Astrocyte (in vitro differentiated cells and primary cell): Measurements from ENCODE around the gene CFAP157. TPM values are rescaled to one million over a fixed set of nuclear protein-coding genes. Genes with fewer than 3 reads are reported as not detected.

Source experiments
- DNase-seq: peaks from one replicate; pipeline ENCODE4 v3.0.0-alpha.2; 2010; ENCODE audit warnings: low read depth
- FAIRE-seq: peaks from 2 replicates; lab custom pipeline; 2011; peaks lifted over from hg19 to GRCh38; lab: Jason Lieb, UNC
- H2AFZ ChIP-seq: 2 replicates; pipeline ENCODE4 v1.6.0; 2012; ENCODE audit warnings: low read depth, low read length, inconsistent platforms
- H3K27ac ChIP-seq: 2 replicates; pipeline ENCODE4 v1.5.1; 2011; ENCODE audit warnings: low read depth, low read length, inconsistent platforms
- H3K27me3 ChIP-seq: 2 replicates; pipeline ENCODE4 v1.6.0; 2011; ENCODE audit warnings: low read length, inconsistent platforms; ENCODE audit not compliant: insufficient read depth
- H3K36me3 ChIP-seq: 2 replicates; pipeline ENCODE4 v1.5.1; 2011; ENCODE audit warnings: low read length, inconsistent platforms; ENCODE audit not compliant: insufficient read depth
- H3K4me1 ChIP-seq: 2 replicates; pipeline ENCODE4 v1.5.1; 2011; ENCODE audit warnings: low read length, inconsistent platforms; ENCODE audit not compliant: insufficient read depth
- H3K4me2 ChIP-seq: 2 replicates; pipeline ENCODE4 v1.6.0; 2012; ENCODE audit warnings: low read length, inconsistent platforms
- H3K4me3 ChIP-seq: 2 replicates; pipeline ENCODE4 v1.5.1; 2011; ENCODE audit warnings: low read depth, mild to moderate bottlenecking, low read length, inconsistent platforms; ENCODE audit not compliant: insufficient read depth
- H3K79me2 ChIP-seq: 2 replicates; pipeline ENCODE4 v1.6.0; 2012; ENCODE audit warnings: mild to moderate bottlenecking, low read length, inconsistent platforms; ENCODE audit not compliant: insufficient read depth
- H3K9ac ChIP-seq: 2 replicates; pipeline ENCODE4 v1.6.0; 2012; ENCODE audit warnings: mild to moderate bottlenecking, low read length, inconsistent platforms
- H3K9me3 ChIP-seq: 2 replicates; pipeline ENCODE4 v1.5.1; 2012; ENCODE audit warnings: low read depth, mild to moderate bottlenecking, low read length, inconsistent platforms; ENCODE audit not compliant: insufficient read depth
- H4K20me1 ChIP-seq: 2 replicates; pipeline ENCODE4 v1.6.0; 2012; ENCODE audit warnings: low read length, inconsistent platforms; ENCODE audit not compliant: insufficient read depth
- H3K27ac Mint-ChIP-seq: one replicate; pipeline ENCODE4 v1.8.0; 2021; ENCODE audit warnings: mild to moderate bottlenecking, mixed read lengths; ENCODE audit not compliant: unreplicated experiment
- H3K27me3 Mint-ChIP-seq: one replicate; pipeline ENCODE4 v1.8.0; 2021; ENCODE audit warnings: low read depth, mixed read lengths; ENCODE audit not compliant: unreplicated experiment
- H3K36me3 Mint-ChIP-seq: one replicate; pipeline ENCODE4 v1.8.0; 2021; ENCODE audit warnings: low read depth, mixed read lengths; ENCODE audit not compliant: unreplicated experiment
- H3K4me1 Mint-ChIP-seq: one replicate; pipeline ENCODE4 v1.8.0; 2021; ENCODE audit warnings: low read depth, mixed read lengths; ENCODE audit not compliant: unreplicated experiment
- H3K4me3 Mint-ChIP-seq: one replicate; pipeline ENCODE4 v1.8.0; 2021; ENCODE audit warnings: mild to moderate bottlenecking, moderate library complexity, mixed read lengths; ENCODE audit not compliant: unreplicated experiment
- H3K9me3 Mint-ChIP-seq: one replicate; pipeline ENCODE4 v1.8.0; 2021; ENCODE audit warnings: mild to moderate bottlenecking, mixed read lengths; ENCODE audit not compliant: unreplicated experiment
- CTCF ChIP-seq: IDR thresholded peaks from 2 replicates; pipeline ENCODE4 v1.5.1; 2011; ENCODE audit warnings: low read depth, mild to moderate bottlenecking, inconsistent platforms, low read length, moderate library complexity; ENCODE audit not compliant: insufficient read depth
- EZH2 ChIP-seq: IDR thresholded peaks from 2 replicates; pipeline ENCODE4 v1.6.1; 2012; ENCODE audit warnings: mild to moderate bottlenecking, low read length, inconsistent platforms; ENCODE audit not compliant: insufficient read depth
- total RNA-seq: library from RNA; stranded (reverse); gene quantifications from 2 replicates; pipeline ENCODE4 v1.2.1, GENCODE V29; 2021

Gene CFAP157
- total RNA-seq, 1 donor from 2014 or later = 0.09 TPM

- no peak overlapping the region for H2AFZ ChIP-seq
- no peaks in the 10 kb centered on the region for H3K36me3 ChIP-seq
- H3K4me3 Mint-ChIP-seq = no peak overlapping the region
- H3K27ac ChIP-seq = no peak overlapping the region
- H3K4me1 Mint-ChIP-seq = no peaks in the 10 kb centered on the region
- no peak overlapping the region for H3K27ac Mint-ChIP-seq
- peaks cover 5% of the 10 kb centered on the region for H3K36me3 Mint-ChIP-seq
- H3K27me3 Mint-ChIP-seq = peaks cover 39% of the 10 kb centered on the region
- H3K79me2 ChIP-seq = no peaks in the 10 kb centered on the region
- no peak for FAIRE-seq
- no peak for DNase-seq
- H3K9ac ChIP-seq = no peak overlapping the region
- H3K4me3 ChIP-seq = no peak overlapping the region
- no peaks in the 10 kb centered on the region for H3K4me1 ChIP-seq
- peaks cover 18% of the 10 kb centered on the region for H3K27me3 ChIP-seq
- H3K9me3 ChIP-seq = no peaks in the 10 kb centered on the region
- H3K9me3 Mint-ChIP-seq = no peaks in the 10 kb centered on the region
- no peak overlapping the region for H3K4me2 ChIP-seq
- H4K20me1 ChIP-seq = peaks cover 18% of the 10 kb centered on the region
- TF ChIP-seq CTCF = no peak
- no peak for TF ChIP-seq EZH2
Measured at GRCh38 chr9:127751269-127752054, 44.7 kb downstream of the CFAP157 start.

- Mint-ChIP-seq H3K36me3 (peaks cover 5% of the 10 kb centered on the region), H3K9me3 (no peaks in the 10 kb centered on the region), H3K27ac (no peak overlapping the region), H3K4me3 (no peak overlapping the region), H3K4me1 (no peaks in the 10 kb centered on the region), H3K27me3 (peaks cover 37% of the 10 kb centered on the region)
- TF ChIP-seq CTCF (no peak), EZH2 (no peak)
- no peak overlapping the region for H3K9ac ChIP-seq
- no peak overlapping the region for H2AFZ ChIP-seq
- peaks cover 18% of the 10 kb centered on the region for H3K27me3 ChIP-seq
- H3K79me2 ChIP-seq = no peaks in the 10 kb centered on the region
- no peak overlapping the region for H3K4me3 ChIP-seq
- H3K4me1 ChIP-seq = no peaks in the 10 kb centered on the region
- H3K27ac ChIP-seq = no peak overlapping the region
- DNase-seq (no peak), FAIRE-seq (no peak)
- H3K4me2 ChIP-seq = no peak overlapping the region
- peaks cover 18% of the 10 kb centered on the region for H4K20me1 ChIP-seq
- H3K9me3 ChIP-seq = no peaks in the 10 kb centered on the region
- H3K36me3 ChIP-seq = no peaks in the 10 kb centered on the region
Measured at GRCh38 chr9:127753148-127753547, 46.4 kb downstream of the CFAP157 start.

- Histone ChIP-seq H3K27me3 (peaks cover 18% of the 10 kb centered on the region), H3K9me3 (no peaks in the 10 kb centered on the region), H3K4me1 (no peaks in the 10 kb centered on the region), H3K27ac (no peak overlapping the region), H3K79me2 (no peaks in the 10 kb centered on the region), H3K36me3 (no peaks in the 10 kb centered on the region), H2AFZ (no peak overlapping the region), H3K4me3 (no peak overlapping the region), H3K4me2 (no peak overlapping the region), H4K20me1 (peaks cover 18% of the 10 kb centered on the region), H3K9ac (no peak overlapping the region)
- DNase-seq (no peak), FAIRE-seq (no peak)
- Mint-ChIP-seq H3K4me3 (no peak overlapping the region), H3K4me1 (peaks cover 3% of the 10 kb centered on the region), H3K27me3 (peaks cover 36% of the 10 kb centered on the region), H3K9me3 (no peaks in the 10 kb centered on the region), H3K27ac (no peak overlapping the region), H3K36me3 (peaks cover 3% of the 10 kb centered on the region)
- TF ChIP-seq CTCF (no peak), EZH2 (no peak)
Measured at GRCh38 chr9:127753622-127754021, 46.8 kb downstream of the CFAP157 start.
